Gastrocnemius medialis (tissue), 4 donors: ENCODE results near the gene SLC17A2.

Experiments
- POLR2A ChIP-seq, 2 donors: fragments of 450-650 bp; IDR thresholded peaks; one replicate each; pipeline ENCODE4 v1.6.1; 2017; ENCODE audit warnings: antibody characterized with exemption in 2 of 2, mild to moderate bottlenecking in 2 of 2, moderate library complexity in 2 of 2
- TF ChIP-seq, protein P1 (sequence below), 5 experiments: fragments of 450-650 bp in 3 of 5; fragments of 200-600 bp in 2 of 5; sonication (generic) in 2 of 5; IDR thresholded peaks in 4 of 5; conservative IDR thresholded peaks in 1 of 5; 1 replicate in 4 of 5; 2 replicates in 1 of 5; pipeline ENCODE4 v1.5.1; 2016 to 2019; ENCODE audit warnings: antibody characterized with exemption in 5 of 5, mild to moderate bottlenecking in 3 of 5, moderate library complexity in 3 of 5

DNA sequence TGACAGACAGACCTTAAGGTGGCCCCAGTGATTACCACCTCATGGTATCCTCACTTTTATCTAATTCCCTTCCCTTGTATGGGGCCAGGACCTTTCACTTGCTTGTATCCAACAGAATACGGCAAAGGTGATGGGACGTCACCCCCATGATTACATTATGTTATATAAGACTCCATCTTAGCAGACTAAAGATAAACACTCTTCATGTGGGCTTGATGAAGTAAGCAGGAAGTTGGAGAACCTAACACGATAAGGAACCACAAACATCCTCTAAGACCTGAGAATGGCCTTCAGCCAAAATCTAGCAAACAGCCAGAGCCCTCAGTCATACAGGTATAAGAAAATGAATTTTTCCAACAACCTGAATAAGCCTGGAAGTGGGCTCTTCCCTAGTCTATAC, 64.5 kb downstream of the SLC17A2 start:
- TF ChIP-seq, protein P1, sequence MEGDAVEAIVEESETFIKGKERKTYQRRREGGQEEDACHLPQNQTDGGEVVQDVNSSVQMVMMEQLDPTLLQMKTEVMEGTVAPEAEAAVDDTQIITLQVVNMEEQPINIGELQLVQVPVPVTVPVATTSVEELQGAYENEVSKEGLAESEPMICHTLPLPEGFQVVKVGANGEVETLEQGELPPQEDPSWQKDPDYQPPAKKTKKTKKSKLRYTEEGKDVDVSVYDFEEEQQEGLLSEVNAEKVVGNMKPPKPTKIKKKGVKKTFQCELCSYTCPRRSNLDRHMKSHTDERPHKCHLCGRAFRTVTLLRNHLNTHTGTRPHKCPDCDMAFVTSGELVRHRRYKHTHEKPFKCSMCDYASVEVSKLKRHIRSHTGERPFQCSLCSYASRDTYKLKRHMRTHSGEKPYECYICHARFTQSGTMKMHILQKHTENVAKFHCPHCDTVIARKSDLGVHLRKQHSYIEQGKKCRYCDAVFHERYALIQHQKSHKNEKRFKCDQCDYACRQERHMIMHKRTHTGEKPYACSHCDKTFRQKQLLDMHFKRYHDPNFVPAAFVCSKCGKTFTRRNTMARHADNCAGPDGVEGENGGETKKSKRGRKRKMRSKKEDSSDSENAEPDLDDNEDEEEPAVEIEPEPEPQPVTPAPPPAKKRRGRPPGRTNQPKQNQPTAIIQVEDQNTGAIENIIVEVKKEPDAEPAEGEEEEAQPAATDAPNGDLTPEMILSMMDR (IDR thresholded peaks at IDR 0.05 in 4 of 5, conservative IDR thresholded peaks at IDR 0.05 in 1 of 5) = no peak
- TF ChIP-seq POLR2A (IDR thresholded peaks at IDR 0.05) = no peak
